ENCODE data around the gene CNOT3.
"Not testable (repeated sequence)": the region's sequence is repeated elsewhere in the genome, so short reads cannot be mapped to it uniquely, and the experiment has no call there.

CNOT3 gene

DNA sequence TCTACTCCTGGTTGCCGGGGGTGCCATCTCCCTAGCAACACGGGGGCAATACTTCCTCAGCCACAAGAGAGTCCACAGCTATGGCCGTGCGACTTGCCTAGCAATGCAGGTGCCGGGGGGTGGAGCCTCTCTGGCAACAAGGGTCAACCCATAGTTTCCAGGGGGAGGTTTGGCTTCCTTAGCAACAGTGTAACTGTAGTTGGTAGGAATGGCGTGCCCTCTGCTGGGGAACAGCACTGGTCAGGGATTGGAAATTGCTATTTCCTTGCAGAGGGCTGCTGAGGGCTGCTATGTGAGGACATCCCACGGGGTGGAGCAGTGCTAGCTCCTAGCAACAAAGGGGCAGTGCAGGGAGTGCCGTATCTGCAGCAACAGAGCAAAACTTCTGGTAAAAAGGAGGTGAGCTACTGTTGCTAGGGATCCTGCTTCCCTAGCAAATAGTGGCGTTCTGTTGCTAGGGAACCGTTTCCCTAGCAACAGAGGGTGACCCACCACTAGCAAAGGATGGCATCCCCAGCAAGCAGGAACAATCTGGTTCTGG is 42.4 kb downstream of the CNOT3 start:
- peak; percentile 79 for DNase-seq (ENCODE audit: low read depth)
- no peak overlapping the region for H3K4me3 ChIP-seq (ENCODE audit: low read depth, low read length)
- TF ChIP-seq, protein P1, sequence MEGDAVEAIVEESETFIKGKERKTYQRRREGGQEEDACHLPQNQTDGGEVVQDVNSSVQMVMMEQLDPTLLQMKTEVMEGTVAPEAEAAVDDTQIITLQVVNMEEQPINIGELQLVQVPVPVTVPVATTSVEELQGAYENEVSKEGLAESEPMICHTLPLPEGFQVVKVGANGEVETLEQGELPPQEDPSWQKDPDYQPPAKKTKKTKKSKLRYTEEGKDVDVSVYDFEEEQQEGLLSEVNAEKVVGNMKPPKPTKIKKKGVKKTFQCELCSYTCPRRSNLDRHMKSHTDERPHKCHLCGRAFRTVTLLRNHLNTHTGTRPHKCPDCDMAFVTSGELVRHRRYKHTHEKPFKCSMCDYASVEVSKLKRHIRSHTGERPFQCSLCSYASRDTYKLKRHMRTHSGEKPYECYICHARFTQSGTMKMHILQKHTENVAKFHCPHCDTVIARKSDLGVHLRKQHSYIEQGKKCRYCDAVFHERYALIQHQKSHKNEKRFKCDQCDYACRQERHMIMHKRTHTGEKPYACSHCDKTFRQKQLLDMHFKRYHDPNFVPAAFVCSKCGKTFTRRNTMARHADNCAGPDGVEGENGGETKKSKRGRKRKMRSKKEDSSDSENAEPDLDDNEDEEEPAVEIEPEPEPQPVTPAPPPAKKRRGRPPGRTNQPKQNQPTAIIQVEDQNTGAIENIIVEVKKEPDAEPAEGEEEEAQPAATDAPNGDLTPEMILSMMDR (IDR thresholded peaks at IDR 0.05; ENCODE audit: low read depth, low read length, missing control alignments): peak; percentile 89
- in situ Hi-C loops (cut with HindIII; ENCODE audit: low sequenced_read_pairs): no loop called here

DNA sequence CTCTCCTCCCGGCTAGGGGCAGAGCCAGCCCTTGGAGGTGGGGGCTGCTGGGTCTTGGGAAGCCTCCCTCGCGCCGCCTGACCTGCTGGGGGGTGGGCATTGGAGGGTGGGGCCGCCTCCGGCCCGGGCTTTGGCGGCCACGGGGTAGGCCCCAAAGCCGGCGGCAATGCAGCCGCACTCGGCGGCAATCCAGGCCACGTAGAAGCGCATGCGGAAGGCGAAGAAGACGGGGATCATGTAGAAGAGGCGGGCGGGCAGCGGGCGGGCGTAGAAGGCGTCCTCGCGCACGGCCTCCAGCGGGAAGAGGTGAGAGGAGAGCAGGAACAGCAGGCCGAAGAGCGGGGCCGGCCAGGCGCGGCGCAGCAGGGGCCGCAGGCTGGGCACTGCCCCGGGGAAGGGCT is 43.1 kb downstream of the CNOT3 start:
- DNase-seq (ENCODE audit: low read depth): no peak
- H3K4me3 ChIP-seq (ENCODE audit: low read depth, low read length): no peak overlapping the region
- TF ChIP-seq, protein P1 (IDR thresholded peaks at IDR 0.05; ENCODE audit: low read depth, low read length, missing control alignments): no peak
- in situ Hi-C loops (cut with HindIII; ENCODE audit: low sequenced_read_pairs): no loop called here

DNA sequence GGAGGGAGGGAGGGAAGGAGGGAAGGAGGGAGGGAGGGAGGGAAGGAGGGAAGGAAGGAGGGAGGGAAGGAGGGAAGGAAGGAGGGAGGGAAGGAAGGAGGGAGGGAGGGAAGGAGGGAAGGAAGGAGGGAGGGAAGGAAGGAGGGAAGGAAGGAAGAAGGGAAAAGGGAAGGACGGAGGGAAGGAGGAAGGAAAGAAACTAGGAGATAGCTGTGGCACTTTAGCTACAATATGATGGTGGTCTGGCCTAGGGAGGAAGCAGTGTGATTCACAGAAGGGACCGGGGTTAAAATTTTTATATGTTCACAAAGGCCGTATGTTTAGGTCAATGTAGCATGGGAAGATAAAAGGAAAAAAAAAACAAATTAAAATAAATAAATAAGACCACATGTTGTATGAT is 44.3 kb downstream of the CNOT3 start:
- in situ Hi-C loops (cut with HindIII; ENCODE audit: low sequenced_read_pairs): not testable (repeated sequence)

DNA sequence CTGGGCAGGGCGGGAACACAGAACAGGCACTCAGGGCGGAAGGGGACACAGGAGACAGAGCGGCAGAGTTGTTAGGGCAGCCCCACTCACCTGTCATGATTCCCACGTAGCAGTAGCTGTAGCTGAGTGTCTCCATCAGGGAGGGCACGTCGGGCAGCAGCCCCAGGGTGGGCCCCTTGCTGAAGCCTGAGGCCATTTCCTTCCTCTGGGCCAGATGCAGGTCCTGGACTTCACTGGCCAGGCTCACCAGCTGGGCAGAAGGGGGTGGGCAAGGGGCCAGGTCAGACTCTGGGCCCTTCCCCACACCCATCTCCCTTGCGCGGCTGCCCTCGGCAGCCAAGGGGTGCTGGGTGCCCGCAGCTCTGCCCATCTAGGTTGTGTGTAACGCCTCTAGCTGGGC is 45.9 kb downstream of the CNOT3 start:
- no peak for DNase-seq (ENCODE audit: low read depth)
- TF ChIP-seq, protein P1 (IDR thresholded peaks at IDR 0.05; ENCODE audit: low read depth, low read length, missing control alignments): no peak
- H3K4me3 ChIP-seq (ENCODE audit: low read depth, low read length): no peak overlapping the region
- in situ Hi-C loops (cut with HindIII; ENCODE audit: low sequenced_read_pairs): no loop called here

More for the DNA sequence above, 44.3 kb downstream of the CNOT3 start:
- not testable (repeated sequence) for H3K4me3 ChIP-seq (ENCODE audit: low read depth, low read length); DNase-seq (ENCODE audit: low read depth)

DNA sequence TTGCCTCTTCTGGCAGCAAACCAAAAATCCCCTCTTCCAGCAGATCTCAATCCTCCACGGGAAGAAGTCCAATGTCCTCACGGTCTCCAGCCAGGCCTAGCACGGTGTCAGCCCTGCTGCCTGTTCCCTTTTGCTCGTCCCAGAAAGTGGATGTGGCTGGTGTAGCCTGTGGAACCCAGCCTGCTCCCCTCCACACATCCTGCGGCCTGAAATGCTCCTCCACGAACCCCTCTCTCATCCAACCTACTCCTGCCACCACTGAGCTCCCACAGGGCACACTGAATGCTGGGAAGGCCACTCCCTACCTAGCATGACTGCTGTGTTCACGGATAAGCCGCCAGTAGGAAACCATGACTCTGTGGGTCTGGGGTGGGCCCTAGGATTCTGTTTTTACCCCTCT is 48.8 kb downstream of the CNOT3 start:
- no peak overlapping the region for H3K4me3 ChIP-seq (ENCODE audit: low read depth, low read length)
- in situ Hi-C loops (cut with HindIII; ENCODE audit: low sequenced_read_pairs): no loop called here
- TF ChIP-seq, protein P1 (IDR thresholded peaks at IDR 0.05; ENCODE audit: low read depth, low read length, missing control alignments): no peak
- no peak for DNase-seq (ENCODE audit: low read depth)

DNA sequence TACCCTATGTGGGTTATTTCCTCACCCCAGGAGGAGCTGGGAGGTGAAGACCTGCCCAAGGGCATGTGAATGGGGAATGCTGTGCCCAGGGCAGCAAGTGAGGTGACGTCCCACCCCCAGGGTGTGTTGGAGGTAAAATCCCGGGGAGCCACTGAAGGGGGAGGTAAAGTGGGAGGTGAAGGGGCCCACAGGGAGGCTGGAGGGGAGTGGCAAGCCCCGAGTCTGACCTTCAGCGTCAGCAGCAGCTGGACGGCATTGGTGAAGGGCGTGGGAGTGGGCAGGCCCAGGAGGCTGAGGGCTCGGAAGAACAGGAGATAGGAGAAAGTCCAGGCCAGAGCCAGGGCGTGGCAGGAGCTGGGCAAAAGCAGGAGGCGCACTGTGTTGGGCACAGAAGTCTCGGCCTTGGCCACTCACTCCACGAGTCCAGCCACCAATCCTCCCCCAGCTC is 49.4 kb downstream of the CNOT3 start:
- DNase-seq (ENCODE audit: low read depth): no peak
- H3K4me3 ChIP-seq (ENCODE audit: low read depth, low read length): no peak overlapping the region
- in situ Hi-C loops (cut with HindIII; ENCODE audit: low sequenced_read_pairs): no loop called here
- TF ChIP-seq, protein P1 (IDR thresholded peaks at IDR 0.05; ENCODE audit: low read depth, low read length, missing control alignments): no peak

DNA sequence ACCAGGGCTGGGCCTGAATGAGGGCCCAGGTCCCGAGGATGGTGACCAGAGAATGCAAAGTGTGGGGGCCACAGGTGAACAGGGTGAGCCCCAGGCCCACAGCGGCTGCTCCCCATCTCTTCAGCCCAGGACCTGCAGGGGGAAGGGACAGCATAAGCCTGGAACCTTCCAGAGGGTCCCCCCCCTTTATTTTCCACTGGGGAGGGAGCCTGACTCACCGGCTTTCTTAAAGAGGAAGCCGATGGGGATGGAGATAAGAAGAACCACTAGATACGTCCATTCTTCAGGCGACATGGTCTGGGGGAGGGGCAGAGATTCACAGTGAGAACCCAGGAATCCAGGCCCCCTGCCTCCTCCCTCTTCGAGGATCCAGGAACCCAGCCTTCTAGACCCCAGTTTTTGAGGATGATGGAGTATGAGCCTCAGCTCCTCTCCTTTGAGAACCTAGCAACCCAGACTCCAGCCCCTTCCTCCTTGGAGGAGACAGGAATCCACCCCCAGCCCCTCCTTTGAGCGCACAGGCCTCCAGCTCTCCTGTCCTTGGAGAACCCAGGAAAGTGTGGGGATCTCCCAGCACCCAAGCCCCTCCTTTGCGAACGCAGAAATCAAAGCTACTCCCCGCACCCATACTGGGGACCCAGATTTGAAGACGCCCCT is 50.8 kb downstream of the CNOT3 start:
- TF ChIP-seq, protein P1 (IDR thresholded peaks at IDR 0.05; ENCODE audit: low read depth, low read length, missing control alignments): no peak
- peak overlapping the region; percentile 72 for H3K4me3 ChIP-seq (ENCODE audit: low read depth, low read length)
- no peak for DNase-seq (ENCODE audit: low read depth)
- in situ Hi-C loops (cut with HindIII; ENCODE audit: low sequenced_read_pairs): no loop called here
